GM08714 (cell line): Measurements from ENCODE around the gene CHD1.
A peak's percentile ranks its signal among the peaks of the same experiment; 100 is the strongest.

Experiments
- H3K4me3 ChIP-seq: fragments of 200-500 bp; sonication (Bioruptor generic); 2 replicates; pipeline ENCODE4 v1.5.1; 2014; ENCODE audit warnings: mild to moderate bottlenecking, low read length, inconsistent platforms
- ZNF274 ChIP-seq: IDR thresholded peaks from 2 replicates; pipeline ENCODE4 v1.6.1; 2012; ENCODE audit warnings: mild to moderate bottlenecking, low read depth, low read length

The CHD1 gene

GRCh38 chr5:98954392-98955028 is 25.7 kb upstream of the CHD1 start:
- no peak overlapping the region for H3K4me3 ChIP-seq
- no peak for TF ChIP-seq ZNF274

GRCh38 chr5:98942847-98943246 is 14.0 kb upstream of the CHD1 start:
- H3K4me3 ChIP-seq = no peak overlapping the region
- TF ChIP-seq ZNF274 = no peak

- H3K4me3 ChIP-seq = no peak overlapping the region
- TF ChIP-seq ZNF274 = no peak
These were observed 12.5 kb upstream of the CHD1 start for GRCh38 chr5:98941131-98941883.

GRCh38 chr5:98940581-98940980 is 11.8 kb upstream of the CHD1 start:
- no peak overlapping the region for H3K4me3 ChIP-seq
- no peak for TF ChIP-seq ZNF274

GRCh38 chr5:98938464-98938863 is 9.7 kb upstream of the CHD1 start:
- H3K4me3 ChIP-seq = no peak overlapping the region
- TF ChIP-seq ZNF274 = no peak

- H3K4me3 ChIP-seq = no peak overlapping the region
- no peak for TF ChIP-seq ZNF274
These were observed 8.3 kb upstream of the CHD1 start for GRCh38 chr5:98936948-98937715.

GRCh38 chr5:98935206-98935605 is 6.4 kb upstream of the CHD1 start:
- no peak overlapping the region for H3K4me3 ChIP-seq
- TF ChIP-seq ZNF274 = no peak

- TF ChIP-seq ZNF274 = no peak
- H3K4me3 ChIP-seq = no peak overlapping the region
These were observed 5.7 kb upstream of the CHD1 start for GRCh38 chr5:98934546-98934945.

- no peak for TF ChIP-seq ZNF274
- peak overlapping the region; percentile 44; the same call in 1 of the 2 replicates for H3K4me3 ChIP-seq
These were observed 4.8 kb upstream of the CHD1 start for GRCh38 chr5:98933445-98934072.

- H3K4me3 ChIP-seq = no peak overlapping the region
- TF ChIP-seq ZNF274 = no peak
These were observed 2.4 kb upstream of the CHD1 start for GRCh38 chr5:98930972-98931762.

- TF ChIP-seq ZNF274 = no peak
- H3K4me3 ChIP-seq = peak overlapping the region; percentile 74
These were observed 997 bp upstream of the CHD1 start for GRCh38 chr5:98929710-98930298.

- H3K4me3 ChIP-seq = peak overlapping the region; percentile 98
- no peak for TF ChIP-seq ZNF274
These were observed 576 bp downstream of the CHD1 start for GRCh38 chr5:98927989-98928872.

- peak overlapping the region; percentile 98 for H3K4me3 ChIP-seq
- TF ChIP-seq ZNF274 = no peak
These were observed 1.4 kb downstream of the CHD1 start for GRCh38 chr5:98927242-98927988.
